Fibroblast of lung (primary cell): ENCODE results near the gene MAP4K4.

ENCODE experiments used
- CTCF ChIP-seq, 2 donors: IDR thresholded peaks in 1 of 2; conservative IDR thresholded peaks in 1 of 2; 1 replicate in 1 of 2; 2 replicates in 1 of 2; pipeline ENCODE4 v1.5.1; 2011 to 2012; ENCODE audit warnings: low read length in 2 of 2, control low read depth in 1 of 2, inconsistent platforms in 1 of 2, low read depth in 1 of 2, mild to moderate bottlenecking in 1 of 2
- EZH2 ChIP-seq: IDR thresholded peaks from 2 replicates; pipeline ENCODE4 v1.5.1; 2012; ENCODE audit warnings: low read length, control low read depth, mild to moderate bottlenecking; ENCODE audit errors: missing control alignments

GRCh38 chr2:101868525-101868924, 171.0 kb downstream of the MAP4K4 start:
- no peak for TF ChIP-seq CTCF (conservative IDR thresholded peaks at IDR 0.05 in 1 of 2, IDR thresholded peaks at IDR 0.05 in 1 of 2; ENCODE audit: low read depth in 1 of 2, low read length in 2 of 2)
- TF ChIP-seq EZH2, result no peak
